Fibroblast of the aortic adventitia (primary cell): ENCODE data around the gene LRRC8B. TPM values are rescaled to one million over a fixed set of nuclear protein-coding genes. Genes with fewer than 3 reads are reported as not detected.

Experiments
- DNase-seq: peaks from one replicate; pipeline ENCODE4 v3.0.0-alpha.2; 2010; ENCODE audit warnings: low read depth
- H3K4me3 ChIP-seq: 2 replicates; pipeline ENCODE4 v1.5.1; 2011; ENCODE audit warnings: low read depth, mild to moderate bottlenecking, control low read depth, low read length, moderate library complexity
- total RNA-seq: library from RNA; depleted of rRNA; stranded (reverse); fragments of >200 nt; gene quantifications from 2 replicates; pipeline ENCODE4 v1.2.3, GENCODE V29; 2012; ENCODE audit warnings: low replicate concordance
- TF ChIP-seq, protein P1 (sequence below): IDR thresholded peaks from 2 replicates; pipeline ENCODE4 v1.5.1; 2011; ENCODE audit warnings: mild to moderate bottlenecking, low read length, control low read depth, inconsistent platforms; ENCODE audit not compliant: insufficient read depth

LRRC8B gene
- total RNA-seq, 1 donor: 2.5 TPM

DNA sequence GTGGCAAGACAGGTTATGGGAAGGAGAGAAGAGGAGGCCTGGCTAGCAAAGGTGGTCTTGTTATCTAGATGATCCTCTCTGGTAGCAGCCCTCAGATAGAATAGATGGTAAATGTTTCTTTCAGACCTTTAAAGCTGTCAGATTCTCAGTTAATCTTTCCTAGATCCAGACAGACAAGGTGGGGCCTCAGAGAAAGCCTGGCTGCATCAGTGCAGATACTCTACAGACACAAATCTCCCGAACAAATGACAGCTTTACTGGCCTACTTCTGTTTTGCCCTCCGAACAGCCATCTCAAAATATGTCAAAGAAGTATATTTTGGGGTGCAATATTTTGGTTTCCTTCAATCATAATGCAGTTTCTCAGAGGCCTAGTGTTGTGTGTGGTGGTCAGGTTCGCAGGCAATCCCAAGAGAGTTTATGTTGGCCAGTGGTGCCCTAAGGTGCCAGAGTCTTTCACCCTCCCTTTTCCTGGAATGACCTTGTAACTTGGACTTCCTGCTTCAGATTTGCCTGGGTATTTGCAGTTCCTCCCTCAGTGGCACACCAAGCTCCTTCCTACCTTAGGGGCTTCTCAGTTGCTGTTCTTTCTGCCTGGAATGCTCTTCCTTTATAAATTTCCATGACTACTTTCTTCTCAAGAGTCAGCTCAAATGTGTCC lies 7.0 kb downstream of the LRRC8B start:
- TF ChIP-seq, protein P1, sequence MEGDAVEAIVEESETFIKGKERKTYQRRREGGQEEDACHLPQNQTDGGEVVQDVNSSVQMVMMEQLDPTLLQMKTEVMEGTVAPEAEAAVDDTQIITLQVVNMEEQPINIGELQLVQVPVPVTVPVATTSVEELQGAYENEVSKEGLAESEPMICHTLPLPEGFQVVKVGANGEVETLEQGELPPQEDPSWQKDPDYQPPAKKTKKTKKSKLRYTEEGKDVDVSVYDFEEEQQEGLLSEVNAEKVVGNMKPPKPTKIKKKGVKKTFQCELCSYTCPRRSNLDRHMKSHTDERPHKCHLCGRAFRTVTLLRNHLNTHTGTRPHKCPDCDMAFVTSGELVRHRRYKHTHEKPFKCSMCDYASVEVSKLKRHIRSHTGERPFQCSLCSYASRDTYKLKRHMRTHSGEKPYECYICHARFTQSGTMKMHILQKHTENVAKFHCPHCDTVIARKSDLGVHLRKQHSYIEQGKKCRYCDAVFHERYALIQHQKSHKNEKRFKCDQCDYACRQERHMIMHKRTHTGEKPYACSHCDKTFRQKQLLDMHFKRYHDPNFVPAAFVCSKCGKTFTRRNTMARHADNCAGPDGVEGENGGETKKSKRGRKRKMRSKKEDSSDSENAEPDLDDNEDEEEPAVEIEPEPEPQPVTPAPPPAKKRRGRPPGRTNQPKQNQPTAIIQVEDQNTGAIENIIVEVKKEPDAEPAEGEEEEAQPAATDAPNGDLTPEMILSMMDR: no peak
- no peak overlapping the region for H3K4me3 ChIP-seq
- DNase-seq: no peak

DNA sequence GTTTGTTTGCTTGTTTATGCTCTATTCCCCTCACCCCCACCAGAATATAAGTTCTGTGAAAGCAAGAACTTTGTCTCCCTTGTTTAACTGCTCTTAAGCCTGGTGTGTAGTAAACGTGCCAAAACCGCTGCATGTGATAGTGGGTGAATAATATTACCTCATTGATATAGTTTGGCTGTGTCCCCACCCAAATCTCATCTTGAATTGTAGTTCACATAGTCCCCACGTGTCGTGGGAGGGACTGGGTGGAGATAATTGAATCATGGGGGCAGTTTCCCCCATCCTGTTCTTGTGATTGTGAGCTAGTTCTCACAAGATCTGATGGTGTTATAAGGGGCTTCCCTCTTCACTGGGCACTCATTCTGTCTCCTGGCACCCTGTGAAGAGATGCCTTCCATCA lies 7.6 kb downstream of the LRRC8B start:
- TF ChIP-seq, protein P1: no peak
- DNase-seq: no peak
- H3K4me3 ChIP-seq: no peak overlapping the region

DNA sequence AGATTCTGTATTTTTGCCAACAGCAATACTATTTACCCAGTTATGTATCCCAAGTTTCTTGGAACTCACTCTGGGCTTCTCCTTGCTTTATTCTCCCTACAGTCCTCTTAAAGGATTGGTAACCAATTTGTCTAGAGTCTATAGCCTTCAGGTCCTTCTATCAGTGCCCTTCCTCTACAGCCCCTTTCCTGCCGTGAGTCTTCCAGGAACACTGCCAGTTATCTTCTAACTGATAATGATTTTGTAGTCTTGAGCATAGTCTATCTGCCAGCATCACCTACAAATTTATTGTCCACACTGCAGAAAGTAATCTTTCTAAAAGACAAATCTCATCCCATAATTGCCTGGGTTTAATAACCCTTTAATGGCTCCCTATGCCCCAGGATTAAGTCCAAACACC lies 8.2 kb downstream of the LRRC8B start:
- no peak for DNase-seq
- TF ChIP-seq, protein P1: no peak
- H3K4me3 ChIP-seq: no peak overlapping the region

DNA sequence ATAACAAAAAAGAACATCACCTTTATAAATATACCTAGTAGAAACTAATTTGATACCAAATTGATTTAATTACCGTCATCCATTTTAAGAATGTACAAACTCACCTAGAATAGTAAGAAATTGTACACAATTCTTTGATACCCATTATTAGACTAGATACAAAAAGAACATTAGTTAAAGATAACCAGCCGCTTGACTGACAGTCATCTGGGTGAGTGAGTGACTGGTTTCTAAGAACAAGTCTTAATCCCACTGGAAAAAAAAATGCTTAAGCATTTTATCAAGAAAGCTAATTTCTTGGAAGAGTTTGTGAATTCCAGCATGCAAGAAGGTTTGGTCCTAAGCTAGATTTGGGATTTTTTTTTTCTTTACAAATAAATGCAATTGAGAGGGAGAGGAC lies 10.9 kb downstream of the LRRC8B start:
- no peak for DNase-seq
- TF ChIP-seq, protein P1: no peak
- no peak overlapping the region for H3K4me3 ChIP-seq

DNA sequence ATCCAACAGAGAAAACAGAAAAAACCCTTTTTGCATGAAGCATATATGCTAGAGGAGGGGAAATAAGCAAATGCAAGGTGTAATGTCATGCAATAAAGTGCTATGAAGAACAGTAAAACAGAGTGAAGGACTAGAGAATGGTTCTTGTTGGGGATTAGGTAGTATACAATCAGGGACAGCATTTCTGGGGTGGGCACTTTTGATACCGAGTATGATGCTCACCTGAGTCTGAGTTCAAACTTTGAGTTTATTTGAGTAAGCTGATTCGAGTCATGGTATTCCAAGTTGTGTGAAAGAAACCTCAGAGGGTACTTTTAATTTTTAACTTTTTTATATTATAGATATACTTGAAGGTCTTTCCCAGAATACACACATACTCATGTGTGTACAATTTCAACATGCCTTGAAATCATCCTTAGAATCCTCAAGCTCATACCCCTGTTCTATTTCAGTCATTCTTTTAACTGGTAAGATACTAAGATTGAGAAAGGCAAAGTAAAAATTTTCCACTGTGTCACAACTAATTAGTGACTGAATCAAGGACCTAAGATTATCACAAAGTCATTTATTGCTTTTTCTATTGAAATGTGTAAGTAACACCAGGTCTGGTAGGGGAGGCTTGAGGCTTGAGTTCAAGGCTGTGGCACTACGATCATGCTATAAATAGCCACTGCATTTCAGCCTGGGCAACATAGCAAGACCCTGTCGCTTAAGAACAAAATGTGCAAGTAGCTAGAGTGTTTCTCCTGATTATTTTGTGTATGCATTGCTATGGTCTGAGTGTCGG lies 12.1 kb downstream of the LRRC8B start:
- TF ChIP-seq, protein P1: no peak
- no peak overlapping the region for H3K4me3 ChIP-seq
- no peak for DNase-seq

DNA sequence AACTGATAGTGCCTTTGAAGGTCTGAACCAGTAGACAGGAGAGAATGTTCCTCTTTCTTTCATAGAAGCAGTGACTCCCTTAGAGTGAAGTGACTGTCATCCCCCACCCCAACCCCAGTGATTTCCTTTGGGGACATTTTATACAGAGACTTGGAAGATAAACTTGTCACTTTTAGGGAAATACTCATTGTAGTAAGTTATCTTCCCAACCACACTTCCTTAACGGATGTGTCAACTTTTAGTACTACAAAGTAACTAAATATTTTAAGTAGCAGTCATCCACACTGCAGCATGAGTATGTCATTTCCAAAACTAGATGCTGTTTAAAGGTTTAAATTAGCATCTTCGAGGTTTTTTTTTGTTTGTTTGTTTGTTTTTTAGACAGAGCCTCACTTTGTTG lies 13.7 kb downstream of the LRRC8B start:
- TF ChIP-seq, protein P1: no peak
- H3K4me3 ChIP-seq: no peak overlapping the region
- DNase-seq: no peak
